LHCN-M2 (cell line): ENCODE measurements around the gene CCDC182. TPM values are rescaled to one million over a fixed set of nuclear protein-coding genes. Genes with fewer than 3 reads are reported as not detected.

Source experiments
- DNase-seq: peaks from one replicate; pipeline ENCODE4 v3.0.0-alpha.2; 2012; ENCODE audit warnings: low read depth
- total RNA-seq: library from RNA; depleted of rRNA; stranded (reverse); fragments of >200 nt; gene quantifications from 2 replicates; pipeline ENCODE4 v1.2.3, GENCODE V29; 2014

Gene CCDC182
- total RNA-seq, 1 experiment from 2014 or later, result not detected

GRCh38 chr17:57757735-57758134, 12.6 kb upstream of the CCDC182 start:
- no peak for DNase-seq

GRCh38 chr17:57756951-57757350, 11.9 kb upstream of the CCDC182 start:
- DNase-seq, result no peak

DNA sequence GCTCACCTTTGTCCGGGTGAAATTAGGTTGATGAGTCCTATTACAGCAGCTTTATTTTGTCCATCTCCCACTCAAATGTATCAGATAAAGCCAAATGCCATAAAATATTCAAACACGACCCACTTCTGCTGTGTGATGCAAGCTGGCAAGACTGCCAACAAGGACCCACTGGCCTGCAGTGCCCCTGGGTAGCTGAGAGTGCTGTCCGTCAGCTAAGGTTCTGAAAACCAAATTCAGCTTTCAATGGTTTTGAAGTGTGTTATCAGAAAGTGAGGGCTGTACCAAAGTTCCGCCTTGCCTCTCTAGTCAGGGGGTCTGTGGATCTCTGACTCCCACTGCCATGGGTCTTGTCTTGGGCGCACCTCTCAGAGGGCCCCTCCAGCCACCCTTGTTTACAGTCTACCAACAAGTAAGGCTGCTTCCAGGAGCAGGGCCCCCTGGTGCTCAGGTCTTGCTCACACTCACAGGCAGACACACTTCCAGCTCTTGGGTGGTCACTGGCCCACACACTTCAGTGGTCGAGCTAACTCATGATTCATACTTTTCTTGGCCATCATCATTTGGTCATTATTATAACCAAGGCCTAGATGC, 10.5 kb upstream of the CCDC182 start:
- peak; percentile 10 for DNase-seq

DNA sequence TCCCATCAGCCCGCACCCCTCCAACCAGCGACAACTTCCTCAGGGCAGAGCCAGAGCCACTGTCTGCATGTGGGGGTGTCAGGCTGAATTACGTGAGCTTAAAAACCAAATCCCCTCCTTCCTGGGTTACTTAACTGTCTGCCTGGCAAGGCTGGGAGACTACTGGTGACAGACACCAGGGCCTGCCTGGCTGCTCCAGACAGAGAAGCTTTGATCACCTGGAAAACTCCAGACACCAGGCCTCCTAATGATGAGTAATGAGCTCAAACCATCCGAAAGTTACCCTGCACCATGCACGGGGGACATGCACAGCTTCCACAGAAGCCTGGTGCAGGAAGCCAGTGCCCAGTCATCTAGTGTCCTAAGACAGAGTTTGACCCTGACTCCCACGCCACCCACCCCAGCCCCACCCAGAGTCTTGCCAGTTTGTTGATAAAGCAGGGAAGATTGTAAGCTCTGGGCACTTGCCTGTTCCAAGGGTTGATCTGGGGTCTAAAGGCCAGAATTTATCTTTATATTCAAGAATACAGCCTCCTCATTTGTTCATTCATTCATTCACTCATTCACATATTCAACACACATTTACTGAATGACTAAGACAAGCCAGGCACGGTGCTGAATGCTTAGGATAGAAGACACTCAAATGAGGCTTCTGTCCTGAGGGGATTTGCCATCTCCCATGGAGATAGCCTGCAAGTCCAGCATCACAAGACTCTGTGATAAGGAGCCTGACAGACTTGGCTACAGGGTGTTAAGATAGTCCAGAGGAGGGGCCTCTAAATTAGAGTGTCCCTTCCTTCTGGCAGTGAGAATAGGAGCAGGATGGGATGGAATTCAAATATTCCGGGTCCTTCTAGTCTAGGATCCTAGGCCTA, 7.2 kb upstream of the CCDC182 start:
- DNase-seq, result no peak

GRCh38 chr17:57751348-57751971, 6.4 kb upstream of the CCDC182 start:
- peak; percentile 30 for DNase-seq

- no peak for DNase-seq
Measured at GRCh38 chr17:57750895-57751294, 5.8 kb upstream of the CCDC182 start.

DNA sequence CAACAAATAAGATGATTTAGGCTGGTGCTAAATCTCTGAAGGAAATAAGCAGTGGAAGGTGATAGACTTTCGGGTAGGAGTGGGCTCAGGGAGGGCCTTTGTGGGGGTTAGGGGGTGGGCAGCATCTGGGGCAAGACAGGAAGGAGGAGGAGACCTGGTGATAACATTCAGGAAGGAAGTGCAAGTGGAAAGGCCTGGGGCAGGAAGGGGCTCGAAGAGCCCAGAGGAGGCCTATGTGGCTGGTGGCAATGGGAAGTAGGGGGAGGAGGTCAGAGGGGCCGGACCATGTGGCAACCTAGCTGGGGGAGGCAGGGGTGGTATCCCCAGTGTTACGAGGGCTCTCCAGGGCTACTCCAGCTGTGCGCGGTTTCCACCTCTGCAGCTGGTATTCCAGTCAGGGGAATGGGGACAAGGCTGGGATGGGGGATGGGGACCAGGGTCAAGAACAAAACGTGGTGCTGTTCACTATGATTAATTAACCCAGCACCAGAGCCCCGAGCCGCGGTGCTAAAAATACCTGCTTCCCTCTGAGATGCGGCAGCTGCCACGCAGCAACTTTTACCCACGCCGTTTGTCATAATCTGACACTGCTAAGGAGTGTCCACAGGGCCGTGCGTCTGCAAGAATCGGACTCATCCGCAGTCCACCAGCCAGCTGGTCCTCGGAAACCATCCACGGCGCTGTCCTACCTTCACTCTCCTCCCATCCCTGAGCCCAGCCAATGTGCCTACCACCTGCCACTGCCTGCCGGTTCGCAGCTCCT, 5.2 kb upstream of the CCDC182 start:
- no peak for DNase-seq

DNA sequence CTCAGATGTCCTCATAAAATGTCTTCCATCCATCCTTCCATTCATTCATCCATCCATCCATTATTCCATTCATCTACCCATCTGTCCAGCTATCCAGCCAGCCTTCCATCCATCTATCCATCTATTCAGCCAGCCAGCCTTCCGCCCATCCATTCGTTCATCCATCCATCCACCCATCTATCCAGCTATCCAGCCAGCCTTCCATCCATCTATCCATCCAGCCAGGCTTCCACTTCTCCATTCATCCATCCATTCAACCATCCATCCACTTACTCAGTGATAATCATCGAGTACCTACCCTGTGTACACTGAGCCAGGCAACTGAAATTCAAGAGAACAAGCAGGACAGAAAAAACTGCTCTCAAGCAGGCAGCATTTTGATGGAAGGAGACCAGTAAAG, 4.6 kb upstream of the CCDC182 start:
- no peak for DNase-seq

DNA sequence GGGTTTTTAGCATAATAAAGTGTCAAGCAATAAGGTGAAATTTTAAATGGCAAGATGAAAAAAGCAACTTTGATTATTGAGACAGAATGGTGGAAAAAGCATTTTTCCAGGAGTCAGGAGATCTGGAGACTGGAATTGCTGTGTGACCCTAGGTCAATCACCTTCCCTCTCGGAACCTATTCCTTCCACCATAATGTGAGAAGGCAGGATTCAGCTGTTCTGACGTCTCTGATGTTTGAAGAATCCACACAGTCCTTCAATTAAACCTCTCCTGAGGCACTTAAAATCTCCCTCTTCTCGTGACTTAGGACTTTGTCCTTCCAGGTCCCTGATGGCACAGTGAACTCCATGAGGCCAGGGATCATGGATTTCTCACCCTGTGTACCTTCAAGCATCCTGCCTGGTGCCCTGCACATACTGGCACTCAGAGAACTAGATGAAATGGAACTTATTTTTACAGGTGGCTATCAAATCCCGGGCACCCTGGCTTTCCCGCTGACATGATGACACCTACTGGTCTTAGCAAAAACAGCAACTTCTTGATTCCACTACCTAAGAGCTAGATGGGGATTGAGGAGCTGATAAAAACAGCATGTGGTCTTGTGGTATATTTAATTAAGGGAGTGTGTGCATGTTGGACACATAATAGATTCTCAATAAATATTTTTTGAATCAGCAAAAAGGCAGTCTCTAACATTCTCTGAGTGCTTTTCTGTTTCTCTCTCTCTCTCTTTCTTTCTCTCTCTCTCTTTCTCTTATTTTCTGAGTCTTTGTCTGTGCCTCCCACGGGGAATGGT, 2.3 kb upstream of the CCDC182 start:
- peak; percentile 58 for DNase-seq

- DNase-seq, result no peak
Measured at GRCh38 chr17:57746221-57746620, 1.1 kb upstream of the CCDC182 start.

GRCh38 chr17:57744195-57745170, 616 bp downstream of the CCDC182 start:
- no peak for DNase-seq

DNA sequence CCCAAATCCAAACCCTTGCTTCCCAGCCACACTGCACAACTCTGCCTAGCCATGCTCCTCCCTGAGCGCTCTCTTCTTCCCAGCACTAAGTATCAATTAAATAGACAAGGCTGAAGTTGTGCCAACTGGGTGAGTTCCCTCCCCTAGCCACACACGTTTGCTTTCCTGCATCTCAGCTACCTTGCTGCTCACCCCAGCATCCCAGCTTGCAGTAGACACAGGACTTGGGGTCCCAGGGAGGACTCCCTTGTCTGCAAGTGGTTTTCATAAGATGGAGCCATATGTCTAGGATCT, 4.9 kb downstream of the CCDC182 start:
- DNase-seq, result no peak

GRCh38 chr17:57739402-57740234, 5.5 kb downstream of the CCDC182 start:
- DNase-seq, result peak; percentile 64

DNA sequence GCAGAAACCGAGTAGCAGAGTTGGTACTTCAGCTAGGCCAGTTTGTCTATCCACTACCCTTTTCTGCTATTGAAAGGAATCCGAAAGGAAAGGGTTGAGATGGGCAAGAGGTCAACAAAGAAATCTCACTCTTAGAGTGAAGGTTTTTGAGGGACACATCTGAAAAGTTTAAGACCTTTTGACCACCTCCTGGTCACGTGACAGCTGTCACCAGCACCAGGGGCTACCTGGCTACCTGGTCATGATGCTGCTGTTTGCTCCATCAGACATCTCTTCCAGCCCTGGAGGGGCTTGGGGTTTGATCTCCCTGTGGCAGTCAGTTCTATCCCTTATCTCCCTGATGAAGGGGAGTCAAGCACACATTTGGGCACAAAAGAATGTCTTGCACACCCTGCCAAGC, 7.6 kb downstream of the CCDC182 start:
- no peak for DNase-seq

- DNase-seq, result no peak
Measured at GRCh38 chr17:57735707-57736106, 9.4 kb downstream of the CCDC182 start.

DNA sequence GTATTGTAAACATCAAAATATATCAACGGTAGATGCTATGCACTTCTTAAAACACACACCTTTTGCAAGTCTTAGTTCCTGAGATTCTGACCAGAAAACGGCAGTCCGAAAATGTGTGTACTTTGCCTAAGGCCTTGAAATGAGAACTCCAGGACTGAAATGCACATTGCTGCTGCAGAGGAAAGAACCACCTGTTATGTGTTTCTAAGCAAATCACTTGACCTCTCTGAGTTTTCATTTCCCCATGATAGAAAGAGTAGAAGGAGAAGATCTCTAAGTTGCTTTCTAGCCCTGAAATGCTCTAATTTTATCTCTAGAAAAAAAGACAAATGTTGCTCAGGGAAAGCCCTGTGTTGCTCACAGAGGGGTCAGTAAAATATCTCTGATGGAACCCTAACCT, 9.9 kb downstream of the CCDC182 start:
- DNase-seq, result no peak

GRCh38 chr17:57733085-57733484, 12.0 kb downstream of the CCDC182 start:
- DNase-seq, result no peak

- no peak for DNase-seq
Measured at GRCh38 chr17:57732062-57732461, 13.0 kb downstream of the CCDC182 start.

DNA sequence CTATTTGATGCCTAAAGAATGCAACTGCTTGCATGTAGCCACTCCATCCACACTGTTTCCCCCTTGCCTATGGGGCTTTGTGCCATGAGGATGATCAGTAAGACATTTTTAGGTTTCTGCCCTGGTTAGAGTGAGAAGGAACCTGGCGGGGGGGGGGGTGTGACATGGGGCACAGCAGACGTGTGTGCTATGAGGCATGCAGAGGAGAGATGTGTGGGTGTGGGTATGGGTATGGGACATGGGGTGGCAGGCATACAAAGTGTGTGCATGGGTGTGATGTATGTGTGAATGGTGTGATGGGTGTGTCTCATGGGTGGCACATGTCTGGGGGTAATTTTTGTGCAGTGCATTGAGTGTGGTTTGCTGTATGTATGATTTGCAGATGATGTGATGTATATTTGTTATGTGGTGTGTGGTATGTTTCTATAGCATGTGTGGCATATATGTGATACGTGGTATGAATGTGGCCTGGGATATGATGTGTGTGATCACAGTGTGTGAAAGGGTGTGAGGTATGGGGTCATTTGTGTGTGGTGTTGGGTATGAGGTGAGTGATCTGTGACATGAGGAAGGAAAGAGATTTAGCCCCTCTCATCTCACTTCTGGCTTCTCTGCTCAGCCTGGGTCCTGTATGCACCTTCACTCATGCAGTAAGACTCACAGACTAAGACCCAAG, 14.9 kb downstream of the CCDC182 start:
- DNase-seq, result no peak
